K562 (cell line): ENCODE results near the gene SCARF1. TPM values are rescaled to one million over a fixed set of nuclear protein-coding genes. Genes with fewer than 3 reads are reported as not detected.
A peak's percentile ranks its signal among the peaks of the same experiment; 100 is the strongest.

Source experiments
- CEBPB ChIP-seq: fragments of 450-650 bp; IDR thresholded peaks from 2 replicates; pipeline ENCODE4 v1.6.1; 2016; ENCODE audit warnings: missing genetic modification characterization, missing compliant biosample characterization
- FIP1L1 ChIP-seq: fragments of 200-400 bp; formaldehyde crosslinking; IDR thresholded peaks from 2 replicates; pipeline ENCODE4 v1.6.1; 2018; ENCODE audit warnings: mild to moderate bottlenecking, low read depth, low read length; ENCODE audit not compliant: poor library complexity, severe bottlenecking
- HMBOX1 ChIP-seq: sonication (generic); IDR thresholded peaks from 2 replicates; pipeline ENCODE4 v1.6.1; 2016
- TAL1 ChIP-seq: fragments of 450-650 bp; IDR thresholded peaks from 2 replicates; pipeline ENCODE4 v1.6.1; 2016; ENCODE audit warnings: mild to moderate bottlenecking
- UBTF ChIP-seq, 2 experiments: IDR thresholded peaks; 2 replicates each; pipeline ENCODE4 v1.6.1; 2012; ENCODE audit warnings: improper control_type of control experiment in 2 of 2, low read depth in 2 of 2, low read length in 2 of 2, borderline replicate concordance in 1 of 2
- YY1 ChIP-seq, 3 experiments: IDR thresholded peaks; 2 replicates each; pipeline ENCODE4 v1.6.1; 2011; ENCODE audit warnings: low read length in 2 of 3, mild to moderate bottlenecking in 2 of 3, moderate library complexity in 2 of 3, borderline replicate concordance in 1 of 3, control low read depth in 1 of 3, low read depth in 1 of 3; ENCODE audit not compliant: insufficient read depth in 3 of 3, insufficient replicate concordance in 2 of 3, control insufficient read depth in 1 of 3, insufficient read length in 1 of 3; ENCODE audit errors: extremely low read depth in 1 of 3
- polyA plus RNA-seq, 8 experiments: library from polyadenylated mRNA; depleted of rRNA in 4 of 8; stranded (reverse) in 5 of 8; unstranded in 3 of 8; fragments of >200 nt; fragmentation: Nextera tagmentation in 2 of 8; fragmentation: Illumina TruSeq in 1 of 8; extraction: Ambion mirVana in 2 of 8; extraction: Trizol in 1 of 8; gene quantifications; 2 replicates each; pipeline versions ENCODE4 v1.2.1 to v1.2.3, GENCODE V29; 2011 to 2014; ENCODE audit warnings: inconsistent platforms in 1 of 8, missing spikeins in 1 of 8
- total RNA-seq, 7 experiments: library from RNA; depleted of rRNA in 6 of 7; stranded (reverse); fragments of >200 nt in 6 of 7; fragmentation: Illumina TruSeq in 2 of 7; extraction: Trizol in 2 of 7; gene quantifications; 2 replicates each; pipeline versions ENCODE4 v1.2.1 to v1.2.3, GENCODE V29; 2011 to 2021; ENCODE audit warnings: low replicate concordance in 1 of 7

SCARF1 gene
- total and polyA plus RNA-seq, 9 of the 15 experiments (the other 6 are each of a cell fraction or from before 2014, with no cell fraction given), result 0.04 to 2.1 (median 0.63) TPM

GRCh38 chr17:1627182-1627981 lies 18.1 kb downstream of the SCARF1 start (continued):
- TF ChIP-seq HMBOX1 (0 out of 2 replicates have a peak, but pooled peaks have one; percentile 28), YY1 (IDR thresholded peaks at IDR 0.05; ENCODE audit: borderline replicate concordance in 1 of 3, control insufficient read depth in 1 of 3, extremely low read depth in 1 of 3, insufficient read depth in 3 of 3, insufficient read length in 1 of 3, insufficient replicate concordance in 2 of 3, low read depth in 1 of 3, low read length in 2 of 3) (peak in 1 of 3 experiments; percentile 12), CEBPB (tag) (peak; percentile 84), FIP1L1 (no peak), UBTF (IDR thresholded peaks at IDR 0.05; ENCODE audit: borderline replicate concordance in 1 of 2, low read depth in 2 of 2, low read length in 2 of 2) (0 out of 4 replicates have a peak, but pooled peaks of 1 of the 2 experiments have one; percentile 28), TAL1 (no peak)
